ENCODE measurements around the gene ELOVL3. TPM values are rescaled to one million over a fixed set of nuclear protein-coding genes. Genes with fewer than 3 reads are reported as not detected.

The ELOVL3 gene
- total RNA-seq, 1 donor from 2014 or later = 0.27 TPM

- no peak overlapping the region for H3K4me3 Mint-ChIP-seq
- peaks cover 6% of the 10 kb centered on the region for H3K27me3 Mint-ChIP-seq (ENCODE audit: low read depth)
- no peak for DNase-seq (ENCODE audit: low spot score in 2 of 2, unreplicated experiment in 2 of 2)
- peaks cover 24% of the 10 kb centered on the region for H3K9me3 Mint-ChIP-seq
- TF ChIP-seq CTCF (IDR thresholded peaks at IDR 0.05; ENCODE audit: unreplicated experiment) = no peak
- no peaks in the 10 kb centered on the region for H3K36me3 Mint-ChIP-seq
- no peaks in the 10 kb centered on the region for H3K4me1 Mint-ChIP-seq
- H3K27ac Mint-ChIP-seq = no peak overlapping the region
These were observed 34.1 kb upstream of the ELOVL3 start for GRCh38 chr10:102191956-102192355.

DNA sequence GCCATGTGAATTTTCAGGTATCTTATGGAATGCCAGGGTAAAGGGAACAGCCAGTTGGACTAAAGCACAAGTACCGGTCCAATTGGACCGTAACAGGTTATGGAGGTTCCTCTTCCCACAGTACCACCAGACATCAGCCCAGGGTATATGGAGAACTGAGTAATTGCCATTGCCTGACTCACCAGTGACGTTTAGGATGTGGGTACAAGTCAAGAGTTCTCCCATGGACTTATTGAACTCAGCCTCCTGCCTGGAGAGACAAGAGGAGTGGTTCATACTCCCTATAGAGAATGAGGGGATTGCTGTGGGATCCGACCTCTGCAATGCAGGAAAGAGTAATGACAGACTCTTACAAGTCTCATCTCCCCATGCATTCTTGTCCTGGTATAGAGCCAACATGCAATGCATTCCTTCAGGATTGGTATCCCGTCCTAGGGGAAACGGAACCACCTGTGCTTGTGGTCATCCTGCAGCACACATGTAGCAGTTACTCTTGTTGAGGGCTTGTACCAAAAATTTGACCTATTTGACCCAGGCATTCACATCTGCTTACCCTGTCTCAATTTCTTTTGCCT is 30.7 kb upstream of the ELOVL3 start:
- peaks cover 4% of the 10 kb centered on the region for H3K27me3 Mint-ChIP-seq (ENCODE audit: low read depth)
- no peak overlapping the region for H3K27ac Mint-ChIP-seq
- H3K4me1 Mint-ChIP-seq = no peaks in the 10 kb centered on the region
- H3K36me3 Mint-ChIP-seq = no peaks in the 10 kb centered on the region
- no peak overlapping the region for H3K4me3 Mint-ChIP-seq
- peaks cover 28% of the 10 kb centered on the region for H3K9me3 Mint-ChIP-seq
- TF ChIP-seq CTCF (IDR thresholded peaks at IDR 0.05; ENCODE audit: unreplicated experiment) = no peak
- no peak for DNase-seq (ENCODE audit: low spot score in 2 of 2, unreplicated experiment in 2 of 2)

DNA sequence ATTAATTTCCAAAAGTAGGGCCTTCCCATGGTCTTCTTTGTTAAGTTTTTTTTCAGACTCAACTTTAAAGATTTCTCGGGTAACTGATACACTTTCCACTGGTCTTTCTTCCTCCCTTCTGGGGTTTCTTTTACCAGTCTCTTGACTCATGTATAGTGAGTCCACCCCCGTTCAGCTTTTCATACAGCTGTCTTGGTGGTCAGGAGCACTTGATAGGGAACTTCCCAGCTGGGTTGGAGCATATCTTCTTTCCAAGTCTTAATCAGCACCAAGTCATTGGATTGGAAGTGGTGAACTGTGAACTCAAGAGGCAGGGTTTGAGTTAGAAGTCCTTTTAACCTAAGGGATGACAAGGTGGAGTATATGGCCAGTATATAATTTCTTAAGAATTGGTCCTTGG is 29.2 kb upstream of the ELOVL3 start:
- Mint-ChIP-seq H3K27me3 (ENCODE audit: low read depth) (peaks cover 7% of the 10 kb centered on the region), H3K36me3 (no peaks in the 10 kb centered on the region), H3K4me3 (no peak overlapping the region), H3K9me3 (peaks cover 27% of the 10 kb centered on the region), H3K27ac (no peak overlapping the region), H3K4me1 (no peaks in the 10 kb centered on the region)
- no peak for DNase-seq (ENCODE audit: low spot score in 2 of 2, unreplicated experiment in 2 of 2)
- TF ChIP-seq CTCF (IDR thresholded peaks at IDR 0.05; ENCODE audit: unreplicated experiment) = no peak

DNA sequence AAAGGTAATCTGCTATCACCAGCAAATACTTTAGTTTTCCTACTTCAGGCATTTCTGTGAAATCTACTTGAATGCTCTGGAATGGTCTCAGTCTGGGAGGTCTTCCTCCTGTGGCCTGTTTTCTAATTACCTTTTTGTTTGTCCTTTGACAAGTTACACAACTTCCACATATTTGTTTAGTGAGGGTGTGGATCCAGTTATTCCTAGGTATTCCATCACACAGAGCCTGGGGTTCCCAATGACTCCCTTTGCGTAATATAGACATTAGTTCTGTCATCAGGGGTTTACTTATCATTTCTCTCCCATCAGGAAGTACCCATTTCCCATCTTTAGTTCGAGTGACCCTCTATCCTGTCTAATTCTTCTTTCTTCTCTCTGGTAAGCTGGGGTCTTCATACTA is 28.1 kb upstream of the ELOVL3 start:
- H3K4me1 Mint-ChIP-seq = no peaks in the 10 kb centered on the region

DNA sequence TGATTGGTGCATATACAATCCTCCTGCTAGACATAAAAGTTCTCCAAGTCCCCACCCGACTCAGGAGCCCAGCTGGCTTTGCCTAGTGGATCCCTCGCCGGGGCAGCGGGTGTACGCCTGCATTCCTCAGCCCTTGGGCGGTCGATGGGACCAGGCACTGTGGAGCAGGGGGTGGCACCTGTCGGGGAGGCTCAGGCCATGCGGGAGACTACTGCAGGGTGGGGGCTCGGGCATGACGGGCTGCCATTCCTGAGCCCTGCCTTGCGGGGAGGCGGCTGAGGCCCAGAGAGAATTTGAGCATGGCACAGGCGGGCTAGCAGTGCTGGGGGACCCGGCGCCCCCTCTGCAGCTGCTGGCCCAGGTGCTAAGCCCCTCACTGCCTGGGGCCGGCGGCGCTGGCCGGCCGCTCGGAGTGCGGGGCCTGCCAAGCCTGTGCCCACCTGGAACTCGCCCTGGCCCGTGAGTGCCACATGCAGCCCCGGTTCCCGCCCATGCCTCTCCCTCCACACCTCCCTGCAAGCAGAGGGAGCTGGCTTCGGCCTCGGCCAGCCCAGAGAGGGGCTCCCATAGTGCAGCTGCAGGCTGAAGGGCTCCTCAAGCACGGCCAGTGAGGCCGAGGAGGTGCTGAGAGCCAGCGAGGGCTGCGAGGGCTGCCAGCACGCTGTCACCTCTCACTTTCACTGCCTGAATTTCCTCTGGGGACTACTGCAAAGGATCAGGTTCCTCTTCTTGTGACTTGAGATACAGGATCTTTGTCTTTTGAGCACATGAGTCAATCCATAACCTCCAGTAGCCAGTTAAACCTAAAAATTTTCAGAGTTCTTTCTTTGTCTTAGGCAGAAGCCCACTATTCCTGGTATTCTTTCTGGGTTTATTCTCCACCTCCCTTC is 25.1 kb upstream of the ELOVL3 start:
- Mint-ChIP-seq H3K27me3 (ENCODE audit: low read depth) (peaks cover 13% of the 10 kb centered on the region), H3K4me3 (no peak overlapping the region), H3K27ac (no peak overlapping the region), H3K4me1 (no peaks in the 10 kb centered on the region), H3K9me3 (peaks cover 31% of the 10 kb centered on the region), H3K36me3 (no peaks in the 10 kb centered on the region)
- no peak for TF ChIP-seq CTCF (IDR thresholded peaks at IDR 0.05; ENCODE audit: unreplicated experiment)
- DNase-seq (ENCODE audit: low spot score in 2 of 2, unreplicated experiment in 2 of 2) = no peak

More for the DNA sequence above, 28.1 kb upstream of the ELOVL3 start:
- no peaks in the 10 kb centered on the region for H3K36me3 Mint-ChIP-seq
- no peak overlapping the region for H3K4me3 Mint-ChIP-seq
- peaks cover 14% of the 10 kb centered on the region for H3K27me3 Mint-ChIP-seq (ENCODE audit: low read depth)
- no peak for TF ChIP-seq CTCF (IDR thresholded peaks at IDR 0.05; ENCODE audit: unreplicated experiment)
- no peak overlapping the region for H3K27ac Mint-ChIP-seq
- DNase-seq (ENCODE audit: low spot score in 2 of 2, unreplicated experiment in 2 of 2) = no peak
- H3K9me3 Mint-ChIP-seq = peaks cover 22% of the 10 kb centered on the region
